CD4-positive, alpha-beta T cell (primary cell): ENCODE data around the gene SH3TC2. TPM values are rescaled to one million over a fixed set of nuclear protein-coding genes. Genes with fewer than 3 reads are reported as not detected.

Experiments used
- ATAC-seq: fragments of 200-7000 bp; cut with Tn5 transposase; one replicate; pipeline ENCODE4 v1.10.0; 2022; ENCODE audit warnings: mild to moderate bottlenecking; ENCODE audit not compliant: poor library complexity
- CTCF ChIA-PET: fragments of 350-600 bp; sonication (Branson Sonifier 250); formaldehyde crosslinking; loops from one replicate; lab custom pipeline; 2021; ENCODE audit warnings: antibody characterized with exemption, inconsistent platforms; lab: Charles Lee
- POLR2A ChIA-PET: fragments of 350-600 bp; sonication (Branson Sonifier 250); formaldehyde crosslinking; loops from one replicate; lab custom pipeline; 2021; ENCODE audit warnings: antibody characterized with exemption, inconsistent platforms; lab: Charles Lee
- DNase-seq, 14 experiments: peaks; one replicate each; pipeline ENCODE4 v3.0.0-alpha.2; 2013 to 2020; ENCODE audit warnings: mixed read lengths in 2 of 14
- H3K27ac ChIP-seq, 2 donors: one replicate each; pipeline versions ENCODE4 v1.5.1 to v1.7.0; 2013; ENCODE audit warnings: low read length in 2 of 2, low read depth in 1 of 2, mild to moderate bottlenecking in 1 of 2
- H3K27me3 ChIP-seq, 2 experiments: 1 replicate in 1 of 2; 2 replicates in 1 of 2; pipeline versions ENCODE4 v1.6.1 to v1.7.0; 2013; ENCODE audit warnings: low read length in 2 of 2, control low read depth in 1 of 2, mild to moderate bottlenecking in 1 of 2, moderate library complexity in 1 of 2; ENCODE audit not compliant: insufficient read depth in 2 of 2, control insufficient read depth in 1 of 2
- H3K36me3 ChIP-seq: one replicate; pipeline ENCODE4 v1.6.1; 2013; ENCODE audit warnings: low read length, control low read depth; ENCODE audit not compliant: insufficient read depth
- H3K4me1 ChIP-seq: one replicate; pipeline ENCODE4 v1.6.1; 2013; ENCODE audit warnings: low read length, control low read depth; ENCODE audit not compliant: insufficient read depth
- H3K4me3 ChIP-seq: one replicate; pipeline ENCODE4 v1.5.1; 2013; ENCODE audit warnings: mild to moderate bottlenecking, low read length, moderate library complexity
- H3K9me3 ChIP-seq, 2 experiments: 1 replicate in 1 of 2; 2 replicates in 1 of 2; pipeline versions ENCODE4 v1.6.1 to v1.7.0; 2013; ENCODE audit warnings: low read length in 2 of 2, mild to moderate bottlenecking in 2 of 2, control low read depth in 1 of 2, moderate library complexity in 1 of 2; ENCODE audit not compliant: control insufficient read depth in 1 of 2, insufficient read depth in 1 of 2
- H3K27ac Mint-ChIP-seq: one replicate; pipeline ENCODE4 v1.8.0; 2020; ENCODE audit warnings: mixed read lengths
- H3K27me3 Mint-ChIP-seq: one replicate; pipeline ENCODE4 v1.8.0; 2021; ENCODE audit warnings: mixed read lengths
- H3K36me3 Mint-ChIP-seq: one replicate; pipeline ENCODE4 v1.8.0; 2021; ENCODE audit warnings: low read depth, mixed read lengths
- H3K4me1 Mint-ChIP-seq: one replicate; pipeline ENCODE4 v1.8.0; 2021; ENCODE audit warnings: low read depth, mixed read lengths
- H3K4me3 Mint-ChIP-seq: one replicate; pipeline ENCODE4 v1.8.0; 2020; ENCODE audit warnings: mild to moderate bottlenecking, mixed read lengths
- H3K9me3 Mint-ChIP-seq: one replicate; pipeline ENCODE4 v1.8.0; 2020; ENCODE audit warnings: mixed read lengths
- intact Hi-C, 2 experiments: fragments of 100-400 bp; cut with DNase I in 1 of 2; cut with micrococcal nuclease in 1 of 2; formaldehyde crosslinking; loops; one replicate each; pipeline versions ENCODE4 v1.15.1 to v1.9.0; 2023 to 2025; cut with DNase I, micrococcal nuclease
- total RNA-seq, 174 experiments: library from RNA in 2 of 174; stranded (reverse) in 2 of 174; gene quantifications; one replicate each; pipeline ENCODE4 v1.2.3 and lab custom pipeline; 2021 to 2026
- TF ChIP-seq, protein P1 (sequence below): fragments of 200-600 bp; IDR thresholded peaks from one replicate; pipeline ENCODE4 v1.8.0; 2022; ENCODE audit warnings: antibody characterized with exemption, mild to moderate bottlenecking

SH3TC2 gene
- total RNA-seq, 2 experiments from 2014 or later = not detected

DNA sequence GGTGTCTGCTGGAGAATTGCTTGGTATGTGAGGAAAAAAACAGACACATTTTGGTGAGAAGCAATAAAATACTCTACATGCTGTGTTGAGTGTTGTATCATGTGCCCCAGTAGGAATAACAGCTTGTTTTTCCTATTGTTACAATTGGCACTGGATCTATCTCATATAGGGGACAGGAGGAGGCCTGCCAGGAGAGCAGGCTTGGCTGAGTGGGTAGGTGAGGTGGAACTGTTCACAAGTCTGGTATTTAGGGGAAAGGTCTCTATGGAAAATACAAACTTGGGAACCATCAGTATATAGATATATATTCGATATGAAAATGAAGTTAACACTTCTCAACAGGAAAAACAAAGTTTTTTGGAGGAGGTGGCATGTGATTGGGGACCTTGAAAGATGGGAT is 9.5 kb upstream of the SH3TC2 start:
- peaks cover 0 to 9% of the 10 kb centered on the region in 2 experiments for H3K27me3 ChIP-seq
- TF ChIP-seq, protein P1, sequence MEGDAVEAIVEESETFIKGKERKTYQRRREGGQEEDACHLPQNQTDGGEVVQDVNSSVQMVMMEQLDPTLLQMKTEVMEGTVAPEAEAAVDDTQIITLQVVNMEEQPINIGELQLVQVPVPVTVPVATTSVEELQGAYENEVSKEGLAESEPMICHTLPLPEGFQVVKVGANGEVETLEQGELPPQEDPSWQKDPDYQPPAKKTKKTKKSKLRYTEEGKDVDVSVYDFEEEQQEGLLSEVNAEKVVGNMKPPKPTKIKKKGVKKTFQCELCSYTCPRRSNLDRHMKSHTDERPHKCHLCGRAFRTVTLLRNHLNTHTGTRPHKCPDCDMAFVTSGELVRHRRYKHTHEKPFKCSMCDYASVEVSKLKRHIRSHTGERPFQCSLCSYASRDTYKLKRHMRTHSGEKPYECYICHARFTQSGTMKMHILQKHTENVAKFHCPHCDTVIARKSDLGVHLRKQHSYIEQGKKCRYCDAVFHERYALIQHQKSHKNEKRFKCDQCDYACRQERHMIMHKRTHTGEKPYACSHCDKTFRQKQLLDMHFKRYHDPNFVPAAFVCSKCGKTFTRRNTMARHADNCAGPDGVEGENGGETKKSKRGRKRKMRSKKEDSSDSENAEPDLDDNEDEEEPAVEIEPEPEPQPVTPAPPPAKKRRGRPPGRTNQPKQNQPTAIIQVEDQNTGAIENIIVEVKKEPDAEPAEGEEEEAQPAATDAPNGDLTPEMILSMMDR = no peak
- Mint-ChIP-seq H3K4me1 (no peaks in the 10 kb centered on the region), H3K4me3 (no peak overlapping the region), H3K27ac (no peak overlapping the region), H3K36me3 (no peaks in the 10 kb centered on the region), H3K27me3 (peaks cover 19% of the 10 kb centered on the region), H3K9me3 (no peaks in the 10 kb centered on the region)
- intact Hi-C loops = no loop called here
- H3K9me3 ChIP-seq = peaks cover 0 to 13% of the 10 kb centered on the region in 2 experiments
- DNase-seq = no peak
- ChIA-PET POLR2A (no interaction called here), CTCF (no interaction called here)
- ATAC-seq = no peak
- no peaks in the 10 kb centered on the region for H3K36me3 ChIP-seq
- no peak overlapping the region for H3K4me3 ChIP-seq
- H3K27ac ChIP-seq = no peak overlapping the region
- no peaks in the 10 kb centered on the region for H3K4me1 ChIP-seq

GRCh38 chr5:149071756-149072155 is 8.9 kb upstream of the SH3TC2 start:
- no peak for ATAC-seq
- no peak for DNase-seq

GRCh38 chr5:149071216-149071615 is 8.4 kb upstream of the SH3TC2 start:
- Histone ChIP-seq H3K27ac (no peak overlapping the region), H3K27me3 (peaks cover 0 to 9% of the 10 kb centered on the region in 2 experiments), H3K4me1 (no peaks in the 10 kb centered on the region), H3K36me3 (no peaks in the 10 kb centered on the region), H3K9me3 (peaks cover 0 to 13% of the 10 kb centered on the region in 2 experiments), H3K4me3 (no peak overlapping the region)
- DNase-seq = no peak
- peaks cover 19% of the 10 kb centered on the region for H3K27me3 Mint-ChIP-seq
- no peak overlapping the region for H3K4me3 Mint-ChIP-seq
- ChIA-PET POLR2A (no interaction called here), CTCF (no interaction called here)
- no peak overlapping the region for H3K27ac Mint-ChIP-seq
- H3K36me3 Mint-ChIP-seq = no peaks in the 10 kb centered on the region
- no peak for ATAC-seq
- no peaks in the 10 kb centered on the region for H3K4me1 Mint-ChIP-seq
- no peaks in the 10 kb centered on the region for H3K9me3 Mint-ChIP-seq
- TF ChIP-seq, protein P1 = no peak
- intact Hi-C loops = no loop called here

More at GRCh38 chr5:149071756-149072155, 8.9 kb upstream of the SH3TC2 start:
- ChIA-PET POLR2A (no interaction called here), CTCF (no interaction called here)
- Mint-ChIP-seq H3K4me1 (no peaks in the 10 kb centered on the region), H3K9me3 (no peaks in the 10 kb centered on the region), H3K36me3 (no peaks in the 10 kb centered on the region), H3K27ac (no peak overlapping the region), H3K27me3 (peaks cover 19% of the 10 kb centered on the region), H3K4me3 (no peak overlapping the region)
- H3K27ac ChIP-seq = no peak overlapping the region
- peaks cover 0 to 13% of the 10 kb centered on the region in 2 experiments for H3K9me3 ChIP-seq
- TF ChIP-seq, protein P1 = no peak
- H3K4me3 ChIP-seq = no peak overlapping the region
- intact Hi-C loops = no loop called here
- H3K4me1 ChIP-seq = no peaks in the 10 kb centered on the region
- H3K36me3 ChIP-seq = no peaks in the 10 kb centered on the region
- peaks cover 0 to 9% of the 10 kb centered on the region in 2 experiments for H3K27me3 ChIP-seq
